ENCODE measurements around the gene NADK. TPM values are rescaled to one million over a fixed set of nuclear protein-coding genes. Genes with fewer than 3 reads are reported as not detected.

The NADK gene
- total and polyA plus RNA-seq, 2 of the 13 experiments (the other 11 are each of a cell fraction or from before 2014, with no cell fraction given): 56.6 to 60.1 TPM

- no peak for TF ChIP-seq MTERF4 (CRISPR knock-in tag; IDR thresholded peaks at IDR 0.05)
- no peak; the same call in 1 of the 2 replicates for TF ChIP-seq KDM1A (CRISPR knock-in tag; IDR thresholded peaks at IDR 0.05)
- TF ChIP-seq, protein P1, sequence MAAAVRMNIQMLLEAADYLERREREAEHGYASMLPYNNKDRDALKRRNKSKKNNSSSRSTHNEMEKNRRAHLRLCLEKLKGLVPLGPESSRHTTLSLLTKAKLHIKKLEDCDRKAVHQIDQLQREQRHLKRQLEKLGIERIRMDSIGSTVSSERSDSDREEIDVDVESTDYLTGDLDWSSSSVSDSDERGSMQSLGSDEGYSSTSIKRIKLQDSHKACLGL (CRISPR knock-in tag; IDR thresholded peaks at IDR 0.05): no peak
- TF ChIP-seq ZNF225 (CRISPR knock-in tag; IDR thresholded peaks at IDR 0.05): peak; percentile 31; the same call in 1 of the 2 replicates
- TF ChIP-seq HOMEZ (CRISPR knock-in tag; IDR thresholded peaks at IDR 0.05; ENCODE audit: low read depth): no peak
- TF ChIP-seq THAP11 (CRISPR knock-in tag; IDR thresholded peaks at IDR 0.05): no peak
- TF ChIP-seq ZBTB49 (CRISPR knock-in tag; IDR thresholded peaks at IDR 0.05; ENCODE audit: borderline replicate concordance): no peak
- TF ChIP-seq ZFP82 (CRISPR knock-in tag; IDR thresholded peaks at IDR 0.05; ENCODE audit: borderline replicate concordance): no peak
- TF ChIP-seq, protein P2, sequence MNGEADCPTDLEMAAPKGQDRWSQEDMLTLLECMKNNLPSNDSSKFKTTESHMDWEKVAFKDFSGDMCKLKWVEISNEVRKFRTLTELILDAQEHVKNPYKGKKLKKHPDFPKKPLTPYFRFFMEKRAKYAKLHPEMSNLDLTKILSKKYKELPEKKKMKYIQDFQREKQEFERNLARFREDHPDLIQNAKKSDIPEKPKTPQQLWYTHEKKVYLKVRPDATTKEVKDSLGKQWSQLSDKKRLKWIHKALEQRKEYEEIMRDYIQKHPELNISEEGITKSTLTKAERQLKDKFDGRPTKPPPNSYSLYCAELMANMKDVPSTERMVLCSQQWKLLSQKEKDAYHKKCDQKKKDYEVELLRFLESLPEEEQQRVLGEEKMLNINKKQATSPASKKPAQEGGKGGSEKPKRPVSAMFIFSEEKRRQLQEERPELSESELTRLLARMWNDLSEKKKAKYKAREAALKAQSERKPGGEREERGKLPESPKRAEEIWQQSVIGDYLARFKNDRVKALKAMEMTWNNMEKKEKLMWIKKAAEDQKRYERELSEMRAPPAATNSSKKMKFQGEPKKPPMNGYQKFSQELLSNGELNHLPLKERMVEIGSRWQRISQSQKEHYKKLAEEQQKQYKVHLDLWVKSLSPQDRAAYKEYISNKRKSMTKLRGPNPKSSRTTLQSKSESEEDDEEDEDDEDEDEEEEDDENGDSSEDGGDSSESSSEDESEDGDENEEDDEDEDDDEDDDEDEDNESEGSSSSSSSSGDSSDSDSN (CRISPR knock-in tag; IDR thresholded peaks at IDR 0.05): peak; percentile 64
- TF ChIP-seq ZNF354B (CRISPR knock-in tag; IDR thresholded peaks at IDR 0.05): no peak
- TF ChIP-seq ZNF678 (CRISPR knock-in tag; IDR thresholded peaks at IDR 0.05): no peak
- TF ChIP-seq SOX5 (CRISPR knock-in tag; IDR thresholded peaks at IDR 0.05; ENCODE audit: borderline replicate concordance): no peak
- no peak for TF ChIP-seq ZNF337 (CRISPR knock-in tag; IDR thresholded peaks at IDR 0.05; ENCODE audit: borderline replicate concordance, low read depth)
- no peak for TF ChIP-seq ZBTB42 (CRISPR knock-in tag; IDR thresholded peaks at IDR 0.05)
- TF ChIP-seq TRAFD1 (CRISPR knock-in tag; IDR thresholded peaks at IDR 0.05; ENCODE audit: borderline replicate concordance): no peak
- no peak for TF ChIP-seq MBD4 (IDR thresholded peaks at IDR 0.05; ENCODE audit: borderline replicate concordance, low read length)
- no peak for TF ChIP-seq ZFP1 (CRISPR knock-in tag; IDR thresholded peaks at IDR 0.05)
- no peak for TF ChIP-seq TCF12 (IDR thresholded peaks at IDR 0.05)
- no peak for TF ChIP-seq TCF12 (CRISPR knock-in tag; IDR thresholded peaks at IDR 0.05)
- no peak for TF ChIP-seq TEAD2 (CRISPR knock-in tag; IDR thresholded peaks at IDR 0.05)
- TF ChIP-seq ZNF878 (CRISPR knock-in tag; IDR thresholded peaks at IDR 0.05): no peak
Measured at GRCh38 chr1:1748686-1749321, 29.5 kb downstream of the NADK start (continued).

Data from HepG2 (cell line).